LoVo (cell line): ENCODE data around the gene TRIP10.
"Not testable (repeated sequence)": the region's sequence is repeated elsewhere in the genome, so short reads cannot be mapped to it uniquely, and the experiment has no call there.

Experiments used
- DNase-seq: peaks from one replicate; pipeline ENCODE4 v3.0.0-alpha.2; 2016; ENCODE audit warnings: low spot score

The TRIP10 gene

DNA sequence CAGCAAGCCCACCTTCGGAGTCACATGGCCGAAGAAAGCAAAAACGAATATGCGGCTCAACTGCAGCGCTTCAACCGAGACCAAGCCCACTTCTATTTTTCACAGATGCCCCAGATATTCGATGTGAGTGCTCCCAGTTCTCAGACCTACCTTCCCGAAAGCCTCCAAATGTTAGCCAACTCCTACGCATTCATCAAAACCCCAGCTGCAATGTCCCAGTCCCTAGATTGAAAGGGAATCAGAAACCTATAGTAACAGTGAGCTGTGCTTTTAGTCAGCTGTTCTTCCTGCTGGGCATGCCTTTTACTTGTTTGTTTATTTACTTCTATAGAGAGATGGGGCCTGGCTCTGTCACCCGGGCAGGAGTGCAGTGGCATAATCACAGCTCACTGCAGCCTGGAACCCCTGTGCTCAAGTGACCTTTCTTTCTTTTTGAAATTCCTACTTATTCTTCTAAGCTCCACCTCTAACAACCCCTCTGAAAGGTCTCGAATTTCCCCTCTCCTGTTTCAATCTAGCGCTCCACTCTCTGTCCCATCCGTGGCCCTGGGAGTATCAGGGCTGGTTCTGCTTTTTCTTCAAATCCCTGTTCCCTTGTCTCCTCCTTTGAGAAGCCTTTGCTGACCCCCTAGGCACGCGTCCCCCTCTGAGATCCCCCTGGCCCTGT, 4.4 kb downstream of the TRIP10 start:
- DNase-seq: no peak

DNA sequence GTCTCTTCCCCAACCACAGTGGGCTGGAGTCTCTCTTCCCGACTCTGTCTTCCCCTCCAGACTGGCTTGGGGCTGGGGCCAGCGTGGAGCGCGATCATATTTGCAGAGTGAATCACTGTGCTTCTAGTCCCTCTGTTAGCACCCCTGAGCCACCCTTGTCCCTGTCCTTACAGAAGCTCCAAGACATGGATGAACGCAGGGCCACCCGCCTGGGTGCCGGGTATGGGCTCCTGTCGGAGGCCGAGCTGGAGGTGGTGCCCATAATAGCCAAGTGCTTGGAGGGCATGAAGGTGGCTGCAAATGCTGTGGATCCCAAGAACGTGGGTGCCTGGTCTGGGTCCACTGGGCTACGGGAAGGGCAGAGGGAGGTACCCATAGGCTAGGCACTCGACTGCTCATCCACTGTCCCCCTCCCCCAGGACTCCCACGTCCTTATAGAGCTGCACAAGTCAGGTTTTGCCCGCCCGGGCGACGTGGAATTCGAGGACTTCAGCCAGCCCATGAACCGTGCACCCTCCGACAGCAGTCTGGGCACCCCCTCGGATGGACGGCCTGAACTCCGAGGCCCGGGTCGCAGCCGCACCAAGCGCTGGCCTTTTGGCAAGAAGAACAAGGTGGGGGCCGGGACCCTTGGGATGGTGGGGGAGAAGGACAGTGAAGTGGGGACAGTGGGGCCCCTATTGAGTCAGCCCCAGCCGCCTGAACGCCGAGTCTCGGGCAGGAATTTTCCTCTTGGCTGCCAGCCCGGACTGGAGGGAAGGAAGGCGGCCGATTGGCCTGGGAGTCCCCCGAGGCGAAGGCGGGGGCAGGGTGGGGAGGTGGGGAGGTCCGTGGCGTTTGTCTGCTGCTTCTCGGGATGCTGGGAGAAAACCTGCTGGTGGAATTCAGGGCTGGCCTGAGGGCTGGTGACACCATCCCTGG, 5.2 kb downstream of the TRIP10 start:
- DNase-seq: peak; percentile 70

DNA sequence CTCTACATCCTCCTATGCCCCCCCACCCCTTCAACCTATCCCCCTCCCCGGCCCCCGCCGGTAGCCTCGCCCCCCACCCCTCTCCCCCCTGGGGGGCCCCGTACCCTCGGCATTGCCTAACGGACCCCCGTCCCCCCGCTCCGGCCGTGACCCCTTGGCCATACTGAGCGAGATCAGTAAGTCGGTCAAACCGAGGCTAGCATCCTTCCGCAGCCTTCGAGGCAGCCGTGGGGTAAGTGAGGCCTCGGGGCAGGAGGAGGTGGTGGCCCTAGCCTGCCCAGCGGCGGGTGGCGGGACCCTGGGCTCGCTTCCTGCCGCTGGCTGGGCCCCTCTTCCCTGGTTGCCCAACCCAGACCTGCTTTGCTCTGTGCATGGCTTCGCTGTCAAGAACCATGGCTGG, 6.5 kb downstream of the TRIP10 start:
- DNase-seq: no peak

GRCh38 chr19:6748543-6748942, 9.1 kb downstream of the TRIP10 start:
- not testable (repeated sequence) for DNase-seq

DNA sequence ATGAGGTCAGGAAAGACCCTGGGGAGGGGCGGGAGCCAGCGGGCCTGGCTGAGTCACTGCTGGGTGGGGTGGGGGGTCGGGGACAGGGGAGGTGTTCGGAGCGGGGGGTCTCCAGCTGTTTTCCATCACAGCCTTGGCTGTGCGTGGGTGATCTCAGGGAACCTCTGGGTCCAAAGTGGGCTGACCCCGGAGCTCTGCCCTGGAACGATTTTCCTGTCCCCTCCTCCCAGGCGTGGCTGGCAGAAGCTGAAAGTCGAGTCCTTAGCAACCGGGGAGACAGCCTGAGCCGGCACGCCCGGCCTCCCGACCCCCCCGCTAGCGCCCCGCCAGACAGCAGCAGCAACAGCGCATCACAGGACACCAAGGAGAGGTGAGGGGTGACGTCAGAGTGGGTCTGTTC, 10.6 kb downstream of the TRIP10 start:
- no peak for DNase-seq

GRCh38 chr19:6751189-6751588, 11.7 kb downstream of the TRIP10 start:
- no peak for DNase-seq

- DNase-seq: no peak
Measured at GRCh38 chr19:6752256-6753177, 13.0 kb downstream of the TRIP10 start.

- peak; percentile 80 for DNase-seq
Measured at GRCh38 chr19:6753178-6754031, 13.9 kb downstream of the TRIP10 start.

DNA sequence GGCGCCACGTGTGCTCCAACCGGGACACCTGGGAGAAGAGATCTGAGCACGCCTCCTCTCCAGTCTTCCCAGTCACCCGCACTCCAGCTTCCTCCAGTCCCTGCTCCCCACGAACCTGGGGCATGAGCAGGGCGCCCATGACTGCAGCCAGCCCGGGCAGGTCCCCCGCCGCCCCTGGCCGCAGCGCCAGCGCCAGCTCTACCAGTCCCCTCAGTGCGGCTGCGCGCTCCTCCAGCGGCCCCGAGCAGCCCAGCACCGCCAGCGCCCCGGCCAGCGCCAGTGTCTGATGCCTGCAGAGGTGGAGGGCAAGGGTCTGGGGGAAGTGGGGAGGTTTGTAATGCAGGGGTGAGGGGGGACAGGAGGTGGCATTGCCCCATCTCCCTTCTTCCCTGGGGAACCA, 14.7 kb downstream of the TRIP10 start:
- DNase-seq: no peak

- DNase-seq: no peak
Measured at GRCh38 chr19:6754653-6755463, 15.4 kb downstream of the TRIP10 start.

GRCh38 chr19:6760606-6761005, 21.1 kb downstream of the TRIP10 start:
- no peak for DNase-seq

DNA sequence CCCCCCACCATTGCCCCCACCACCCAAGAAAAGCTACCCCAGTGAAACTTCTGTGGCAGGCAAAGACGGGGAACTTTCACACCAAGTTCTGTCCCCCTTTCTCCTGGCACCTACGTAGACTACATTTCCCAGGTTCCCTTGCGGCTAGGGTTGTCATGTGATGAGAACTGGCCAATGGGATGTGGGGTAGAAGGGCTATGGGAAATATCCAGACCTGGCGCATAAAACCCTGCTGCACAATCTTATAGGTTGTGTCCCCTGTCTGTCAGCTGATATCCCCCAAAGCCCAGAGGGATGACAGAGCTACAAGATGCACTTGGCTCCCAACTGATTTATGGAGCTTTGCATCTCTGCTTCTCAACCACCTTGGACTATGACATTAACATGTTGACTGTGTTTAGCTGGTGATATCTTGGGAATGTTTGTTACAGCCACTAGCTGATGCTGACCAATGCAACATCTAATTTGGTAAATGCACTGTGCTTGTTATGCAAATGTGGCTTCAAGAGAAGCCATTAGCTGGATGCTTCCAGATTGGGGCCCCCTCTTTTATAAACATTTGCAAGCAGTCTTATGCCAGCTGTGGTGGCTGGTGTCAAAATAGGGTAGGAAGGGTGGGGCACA, 21.7 kb downstream of the TRIP10 start:
- no peak for DNase-seq

DNA sequence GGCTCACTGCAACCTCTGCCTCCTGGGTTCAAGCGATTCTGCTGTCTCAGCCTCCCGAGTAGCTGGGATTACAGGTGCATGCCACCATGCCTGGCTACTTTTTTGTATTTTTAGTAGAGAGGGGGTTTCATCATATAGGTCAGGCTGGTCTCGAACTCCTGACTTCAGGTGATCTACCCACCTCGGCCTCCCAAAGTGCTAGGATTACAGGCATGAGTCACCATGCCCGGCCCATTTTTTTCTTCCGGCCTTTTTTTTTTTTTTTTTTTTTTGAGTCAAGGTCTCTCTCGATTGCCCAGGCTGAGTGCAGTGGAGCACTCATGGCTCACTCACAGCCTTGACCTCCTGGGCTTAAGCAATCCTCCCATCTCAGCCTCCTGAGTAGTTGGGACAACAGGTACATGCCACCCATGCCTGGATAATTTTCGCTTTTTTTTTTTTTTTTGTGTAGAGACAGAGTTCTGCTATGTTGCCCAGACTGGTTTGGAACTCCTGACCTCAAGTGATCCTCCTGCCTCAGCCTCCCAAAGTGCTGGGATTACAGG, 22.8 kb downstream of the TRIP10 start:
- DNase-seq: not testable (repeated sequence)

GRCh38 chr19:6765738-6766356, 26.4 kb downstream of the TRIP10 start:
- DNase-seq: peak; percentile 98

GRCh38 chr19:6766357-6767080, 27.0 kb downstream of the TRIP10 start:
- DNase-seq: peak; percentile 25

GRCh38 chr19:6767081-6767356, 27.5 kb downstream of the TRIP10 start:
- DNase-seq: peak; percentile 70

DNA sequence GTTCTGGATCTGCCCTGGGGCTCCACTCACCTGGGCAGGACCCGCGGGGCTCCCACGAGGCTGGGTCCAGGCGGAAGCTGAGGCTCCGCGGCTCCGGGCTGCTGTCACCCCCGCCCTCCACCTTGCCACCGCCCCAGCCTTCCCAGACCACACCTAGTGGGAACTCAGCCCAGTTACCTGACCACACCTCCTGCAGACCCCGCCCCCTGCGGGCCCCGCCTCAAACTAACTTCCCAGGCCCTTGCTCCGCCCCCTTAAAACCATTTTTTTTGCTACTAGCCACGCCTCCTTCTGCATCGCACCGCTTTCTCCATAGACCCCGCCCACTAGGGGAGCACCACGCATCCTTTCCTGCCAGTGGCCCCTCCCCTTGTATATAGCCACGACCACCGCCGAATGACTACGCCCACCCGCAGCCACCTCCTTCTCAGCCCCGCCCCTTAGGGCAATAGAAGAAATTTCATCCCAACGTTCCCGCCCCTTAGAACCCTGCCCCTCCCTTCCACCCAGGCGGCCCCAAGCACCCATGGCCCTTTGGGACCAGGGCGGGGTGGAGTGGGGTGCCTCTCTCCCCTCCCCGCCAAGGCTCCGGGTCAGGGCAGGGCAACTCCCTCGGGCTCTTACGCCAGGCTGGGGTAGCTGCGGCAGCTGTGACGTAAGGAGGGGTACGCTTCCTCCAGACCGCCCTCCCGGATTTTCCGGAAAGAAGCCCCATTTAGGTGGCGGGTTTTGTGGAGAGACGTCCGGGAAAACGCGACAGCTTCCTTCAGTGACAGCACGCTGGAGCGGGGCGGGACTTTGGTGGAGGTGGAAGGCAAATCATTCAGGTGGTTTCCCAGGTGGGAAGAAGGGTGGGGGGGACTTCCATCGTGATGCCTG, 28.1 kb downstream of the TRIP10 start, which contains the start of gene SH2D3A:
Gene SH2D3A, minus strand, starts transcription at position 79 of the 879 bp plus-strand sequence. CDS start 3,687 bp downstream, outside the sequence.
- DNase-seq: peak; percentile 95
